Measurements from ENCODE around the gene SCYGR3. TPM values are rescaled to one million over a fixed set of nuclear protein-coding genes. Genes with fewer than 3 reads are reported as not detected.

The SCYGR3 gene
- total and polyA plus RNA-seq, 2 of the 8 experiments (the other 6 are each of a cell fraction or from before 2014, with no cell fraction given) = not detected

- no peak overlapping the region for H3K27ac ChIP-seq (ENCODE audit: low read depth, low read length)
- H2BK5ac ChIP-seq (ENCODE audit: low read depth, low read length) = no peak overlapping the region
- no peak overlapping the region for H4K5ac ChIP-seq (ENCODE audit: insufficient read length, low read depth, low read length)
- no peaks in the 10 kb centered on the region; the same call in 1 of the 2 replicates for H3K23me2 ChIP-seq (ENCODE audit: low read depth, low read length)
- no peak overlapping the region for H3K4ac ChIP-seq (replicated peaks; ENCODE audit: insufficient read length, low read depth, low read length)
- no peak overlapping the region for H2BK20ac ChIP-seq (ENCODE audit: low read length)
- no peaks in the 10 kb centered on the region for H3K27me3 ChIP-seq (replicated peaks in 1 of 4; ENCODE audit: control insufficient read depth in 3 of 4, extremely low read depth in 1 of 4, insufficient read depth in 3 of 4, low read length in 3 of 4)
- H3K4me1 ChIP-seq (replicated peaks in 1 of 4; ENCODE audit: control insufficient read depth in 3 of 4, insufficient read depth in 4 of 4, low read length in 3 of 4) = 0 out of 7 replicates have a peak, but pooled peaks cover 0 to 3% (median 0%) of the 10 kb centered on the region in 4 experiments
- H4K8ac ChIP-seq (ENCODE audit: extremely low read depth, insufficient read depth, low read length) = no peak overlapping the region
- no peak overlapping the region for H3K56ac ChIP-seq (replicated peaks; ENCODE audit: insufficient read length, low read depth, low read length)
- no peaks in the 10 kb centered on the region for H3K79me1 ChIP-seq (ENCODE audit: low read depth, low read length)
- no peaks in the 10 kb centered on the region for H4K20me1 ChIP-seq (replicated peaks in 1 of 2; ENCODE audit: control insufficient read depth in 1 of 2, insufficient read depth in 2 of 2, low read length in 2 of 2)
- H3K18ac ChIP-seq (ENCODE audit: extremely low read depth, low read length) = no peak overlapping the region
- H2BK120ac ChIP-seq (replicated peaks; ENCODE audit: low read depth, low read length) = no peak overlapping the region
- ChIA-PET POLR2A (ENCODE audit: partially characterized antibody) (interaction anchor here (0.9 kb wide), 1 partner anchor 73 kb away, joined by 3 read pairs; no protein-coding TSS in a partner anchor), CTCF (ENCODE audit: partially characterized antibody) (interaction anchor here (0.8 to 1.9 kb wide), 2 partner anchors 18 to 187 kb away, joined by 3 to 5 read pairs; no protein-coding TSS in a partner anchor)
- H3K9ac ChIP-seq (replicated peaks in 1 of 4; ENCODE audit: extremely low read depth in 1 of 4, low read depth in 3 of 4, low read length in 3 of 4) = no peak overlapping the region
- no peak overlapping the region for H2AK5ac ChIP-seq (ENCODE audit: low read depth, low read length)
- H3K36me3 ChIP-seq (ENCODE audit: control insufficient read depth in 2 of 4, insufficient read depth in 4 of 4, low read length in 3 of 4) = no peaks in the 10 kb centered on the region
- WGBS, 2 experiments (ENCODE audit: extremely low coverage in 1 of 2, insufficient coverage in 1 of 2, insufficient read length in 1 of 2, insufficient replicate concordance in 2 of 2, low coverage in 1 of 2, low lambda C conversion rate in 2 of 2, missing lambda C conversion rate in 1 of 2) = 77% methylated on average over 2 of the region's 2 CpGs; no CpG with 5 or more reads in 1 of the 2 experiments
- no peak overlapping the region for H3K23ac ChIP-seq (ENCODE audit: insufficient read length)
- H3K4me2 ChIP-seq (ENCODE audit: insufficient read depth in 1 of 2, low read depth in 2 of 2, low read length in 2 of 2) = no peak overlapping the region
- no peak overlapping the region for H4K91ac ChIP-seq (replicated peaks; ENCODE audit: insufficient read length, low read length)
- no peak overlapping the region for H3K4me3 ChIP-seq (ENCODE audit: extremely low read depth in 1 of 4, insufficient read depth in 2 of 4, low read depth in 3 of 4, low read length in 4 of 4)
- no peaks in the 10 kb centered on the region for H3K79me2 ChIP-seq (ENCODE audit: control insufficient read depth in 1 of 2, insufficient read depth in 2 of 2, low read length in 2 of 2)
- peaks cover 12 to 17% of the 10 kb centered on the region in 2 experiments for H3K9me3 ChIP-seq (ENCODE audit: insufficient read depth in 2 of 2, low read depth in 1 of 2, low read length in 1 of 2)
- no peak overlapping the region for H2BK15ac ChIP-seq (ENCODE audit: low read length)
- H2AFZ ChIP-seq (ENCODE audit: low read length) = no peak overlapping the region; the same call in 1 of the 2 replicates
- no peak for TF ChIP-seq CTCF (IDR thresholded peaks at IDR 0.05; ENCODE audit: control extremely low read depth in 1 of 3, insufficient read depth in 1 of 3, low read depth in 1 of 3, low read length in 3 of 3)
- TF ChIP-seq JUN (IDR thresholded peaks at IDR 0.05; ENCODE audit: low read depth, low read length) = no peak
- TF ChIP-seq GABPA (IDR thresholded peaks at IDR 0.05; ENCODE audit: borderline replicate concordance, insufficient read depth, low read length) = no peak
- TF ChIP-seq E2F6 (IDR thresholded peaks at IDR 0.05) = no peak
- no peak for FAIRE-seq
- no peak overlapping the region for H3K14ac ChIP-seq (ENCODE audit: insufficient read length)
- no peak for DNase-seq (ENCODE audit: low read depth in 1 of 2, low spot score in 2 of 2)
- no peak overlapping the region for H2BK12ac ChIP-seq (ENCODE audit: low read depth, low read length)
Measured at GRCh38 chr2:227578642-227579041, 36.0 kb downstream of the SCYGR3 start.
